ENCODE results near the gene GDPD4.

- TF ChIP-seq ZNF792 (tag by site-specific recombination; IDR thresholded peaks at IDR 0.05) (no peak), ZNF324 (tag by site-specific recombination; IDR thresholded peaks at IDR 0.05) (no peak), ZNF274 (IDR thresholded peaks at IDR 0.05; ENCODE audit: low read length) (no peak), ZNF274 (tag by site-specific recombination; IDR thresholded peaks at IDR 0.05; ENCODE audit: borderline replicate concordance) (no peak), ZNF777 (tag by site-specific recombination; IDR thresholded peaks at IDR 0.05; ENCODE audit: borderline replicate concordance) (no peak), ZNF785 (tag by site-specific recombination; IDR thresholded peaks at IDR 0.05) (no peak)
Observed at GRCh38 chr11:77198440-77198849, 103.0 kb downstream of the GDPD4 start.

All from HEK293 (cell line).